Naive thymus-derived CD4-positive, alpha-beta T cell (primary cell): ENCODE measurements around the gene H19. TPM values are rescaled to one million over a fixed set of nuclear protein-coding genes. Genes with fewer than 3 reads are reported as not detected.
A peak's percentile ranks its signal among the peaks of the same experiment; 100 is the strongest.

Source experiments
- ATAC-seq: fragments of 150-1000 bp; cut with Tn5 transposase; 2 replicates; pipeline ENCODE4 v1.10.0; 2021; ENCODE audit warnings: mild to moderate bottlenecking, moderate library complexity
- CTCF ChIA-PET: fragments of 350-600 bp; sonication (Branson Sonifier 250); formaldehyde crosslinking; loops from one replicate; lab custom pipeline; 2021; ENCODE audit warnings: antibody characterized with exemption; lab: Charles Lee
- POLR2A ChIA-PET: fragments of 350-600 bp; sonication (Branson Sonifier 250); formaldehyde crosslinking; loops from one replicate; lab custom pipeline; 2021; ENCODE audit warnings: antibody characterized with exemption, inconsistent platforms; lab: Charles Lee
- DNase-seq, 9 donors: peaks; one replicate each; pipeline versions ENCODE4 v3.0.0 to v3.0.0-alpha.2; 2020 to 2022; ENCODE audit warnings: mixed read lengths in 1 of 9
- H3K27ac ChIP-seq: one replicate; pipeline ENCODE4 v1.7.0; 2013; ENCODE audit warnings: mild to moderate bottlenecking, low read depth, low read length, moderate library complexity
- H3K27me3 ChIP-seq, 2 donors: one replicate each; pipeline ENCODE4 v1.7.0; 2013; ENCODE audit warnings: low read length in 2 of 2, mild to moderate bottlenecking in 2 of 2, moderate library complexity in 2 of 2; ENCODE audit not compliant: control insufficient read depth in 2 of 2, insufficient read depth in 2 of 2
- H3K36me3 ChIP-seq, 3 experiments: 1 replicate in 2 of 3; 2 replicates in 1 of 3; pipeline ENCODE4 v1.7.0; 2013; ENCODE audit warnings: low read length in 3 of 3, mild to moderate bottlenecking in 3 of 3, moderate library complexity in 1 of 3; ENCODE audit not compliant: insufficient read depth in 3 of 3, control insufficient read depth in 2 of 3
- H3K4me1 ChIP-seq, 2 donors: one replicate each; pipeline ENCODE4 v1.7.0; 2013; ENCODE audit warnings: low read length in 2 of 2, mild to moderate bottlenecking in 2 of 2, moderate library complexity in 1 of 2; ENCODE audit not compliant: control insufficient read depth in 2 of 2, insufficient read depth in 2 of 2
- H3K4me3 ChIP-seq: 2 replicates; pipeline ENCODE4 v1.7.0; 2013; ENCODE audit warnings: mild to moderate bottlenecking, low read length
- H3K9me3 ChIP-seq, 3 experiments: 1 replicate in 2 of 3; 2 replicates in 1 of 3; pipeline ENCODE4 v1.7.0; 2013; ENCODE audit warnings: low read length in 3 of 3; ENCODE audit not compliant: control insufficient read depth in 2 of 3
- H3K27ac Mint-ChIP-seq, 9 donors: one replicate each; pipeline ENCODE4 v1.8.0; 2020 to 2022; ENCODE audit warnings: mixed read lengths in 9 of 9, mild to moderate bottlenecking in 8 of 9, moderate library complexity in 5 of 9, inconsistent platforms in 2 of 9
- H3K27me3 Mint-ChIP-seq, 5 donors: one replicate each; pipeline ENCODE4 v1.8.0; 2021 to 2022; ENCODE audit warnings: mixed read lengths in 5 of 5, mild to moderate bottlenecking in 1 of 5
- H3K36me3 Mint-ChIP-seq, 5 donors: one replicate each; pipeline ENCODE4 v1.8.0; 2020 to 2022; ENCODE audit warnings: mixed read lengths in 5 of 5, mild to moderate bottlenecking in 3 of 5, inconsistent platforms in 1 of 5
- H3K4me1 Mint-ChIP-seq, 7 donors: one replicate each; pipeline ENCODE4 v1.8.0; 2020 to 2022; ENCODE audit warnings: mixed read lengths in 7 of 7, mild to moderate bottlenecking in 3 of 7, inconsistent platforms in 1 of 7
- H3K4me3 Mint-ChIP-seq, 10 donors: one replicate each; pipeline ENCODE4 v1.8.0; 2020 to 2022; ENCODE audit warnings: mild to moderate bottlenecking in 10 of 10, mixed read lengths in 10 of 10, moderate library complexity in 6 of 10, inconsistent platforms in 2 of 10
- H3K9me3 Mint-ChIP-seq, 11 donors: one replicate each; pipeline ENCODE4 v1.8.0; 2020 to 2022; ENCODE audit warnings: mixed read lengths in 11 of 11, mild to moderate bottlenecking in 4 of 11, inconsistent platforms in 1 of 11, moderate library complexity in 1 of 11
- intact Hi-C, 2 donors: fragments of 100-400 bp; cut with micrococcal nuclease; formaldehyde crosslinking; loops; one replicate each; pipeline ENCODE4 v1.15.1; 2023
- polyA plus RNA-seq, 2 donors: library from polyadenylated mRNA; unstranded; fragments of 300-500 nt; fragmentation: Illumina TruSeq; gene quantifications; one replicate each; pipeline ENCODE4 v1.2.3, GENCODE V29; 2021
- total RNA-seq, 6 experiments: library from RNA in 5 of 6; stranded (reverse) in 5 of 6; gene quantifications; 1 replicate in 5 of 6; 2 replicates in 1 of 6; pipeline ENCODE4 v1.2.3 and lab custom pipeline; 2021 to 2026

H19 gene
- total and polyA plus RNA-seq, 7 experiments from 2014 or later, result 0.29 to 0.44 TPM; not detected in 5

DNA sequence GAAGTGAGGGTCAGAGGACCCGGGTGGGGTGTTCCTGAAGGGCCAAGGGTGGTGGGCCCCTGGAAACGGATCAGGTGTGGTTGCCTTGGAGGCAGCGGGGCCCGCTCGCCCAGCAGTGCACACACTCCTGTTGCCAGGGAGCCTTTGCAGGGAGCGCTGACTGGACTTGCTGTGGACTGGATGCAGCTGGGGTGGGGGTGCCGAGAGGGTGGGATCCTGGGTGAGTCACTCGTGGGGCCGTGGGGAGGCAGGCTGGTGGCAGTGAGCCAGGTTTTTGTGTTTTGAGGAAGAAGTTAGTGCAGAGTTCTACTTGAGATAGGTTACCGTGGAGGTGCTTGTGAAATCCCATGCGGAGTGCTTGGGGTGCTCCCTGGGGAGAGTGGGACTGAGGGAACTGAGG lies 49.3 kb downstream of the H19 start:
- peak overlapping the region in 2 of 10 donors; percentile 54 to 55 for H3K4me3 Mint-ChIP-seq

DNA sequence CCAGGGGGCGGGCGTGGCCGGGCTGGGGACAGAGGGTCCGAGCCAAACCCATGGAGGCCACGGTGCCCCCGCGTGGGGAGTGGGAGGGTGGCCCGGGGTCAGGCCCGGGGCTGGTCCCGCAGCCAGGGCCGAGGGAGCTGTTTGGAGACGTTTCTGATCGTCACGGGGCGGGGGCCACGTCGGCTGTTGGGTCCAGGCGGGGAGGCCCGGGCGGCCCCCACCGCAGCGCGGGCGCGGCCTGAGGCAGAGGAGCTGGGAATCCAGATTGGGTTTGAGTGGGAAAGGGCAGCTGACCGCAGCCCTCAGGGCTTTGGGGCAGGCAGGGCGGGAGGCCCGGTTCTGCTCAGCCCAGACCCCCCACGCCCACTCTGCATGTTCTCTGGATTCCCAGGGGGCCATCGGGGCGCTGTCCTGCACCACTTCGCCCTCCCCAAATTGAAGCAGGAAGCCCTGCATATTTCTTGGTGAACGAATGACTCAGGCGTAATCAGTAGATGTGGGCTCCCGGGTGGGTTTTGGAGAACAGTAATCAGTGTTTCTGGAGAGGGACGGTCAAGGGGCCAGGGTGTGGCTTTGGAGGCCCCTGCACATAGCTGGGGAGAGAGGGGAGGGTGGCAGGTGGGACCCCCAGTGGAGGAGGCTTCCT lies 49.9 kb downstream of the H19 start:
- POLR2A ChIA-PET, result interaction anchor here (1.0 to 1.8 kb wide), 6 partner anchors 25 to 99 kb away, joined by 4 to 6 read pairs (median 4); partner anchors contain the start of gene LSP1
- H3K27ac ChIP-seq, result no peak overlapping the region
- ATAC-seq, result peak; percentile 23
- no peaks in the 10 kb centered on the region for H3K4me1 ChIP-seq
- no peaks in the 10 kb centered on the region for H3K36me3 ChIP-seq
- H3K27me3 ChIP-seq, result no peaks in the 10 kb centered on the region
- H3K4me3 ChIP-seq, result no peak overlapping the region
- Mint-ChIP-seq H3K36me3 (no peaks in the 10 kb centered on the region), H3K27ac (no peak overlapping the region), H3K4me1 (peaks cover 0 to 2% (median 0%) of the 10 kb centered on the region in 7 donors), H3K4me3 (no peak overlapping the region), H3K27me3 (no peaks in the 10 kb centered on the region), H3K9me3 (no peaks in the 10 kb centered on the region)
- CTCF ChIA-PET, result interaction anchor here (0.7 to 1.5 kb wide), 3 partner anchors 53 to 254 kb away, joined by 3 read pairs; no protein-coding TSS in a partner anchor
- no peaks in the 10 kb centered on the region for H3K9me3 ChIP-seq
- intact Hi-C loops, result no loop called here
- DNase-seq, result no peak

More for the DNA sequence above, 49.3 kb downstream of the H19 start:
- POLR2A ChIA-PET, result interaction anchor here (1.1 to 1.8 kb wide), 3 partner anchors 59 to 96 kb away, joined by 4 to 6 read pairs (median 5); partner anchors contain the start of gene LSP1
- no peaks in the 10 kb centered on the region for H3K9me3 Mint-ChIP-seq
- no peak overlapping the region for H3K27ac Mint-ChIP-seq
- intact Hi-C loops, result no loop called here
- no peak overlapping the region for H3K4me3 ChIP-seq
- no peaks in the 10 kb centered on the region for H3K36me3 ChIP-seq
- no peaks in the 10 kb centered on the region for H3K36me3 Mint-ChIP-seq
- H3K4me1 ChIP-seq, result no peaks in the 10 kb centered on the region
- DNase-seq, result no peak
- H3K27me3 ChIP-seq, result no peaks in the 10 kb centered on the region
- no peaks in the 10 kb centered on the region for H3K4me1 Mint-ChIP-seq
- H3K27ac ChIP-seq, result no peak overlapping the region
- peak; percentile 33 for ATAC-seq
- CTCF ChIA-PET, result interaction anchor here (0.8 to 1.3 kb wide), 2 partner anchors 66 to 473 kb away, joined by 3 to 5 read pairs; no protein-coding TSS in a partner anchor
- H3K27me3 Mint-ChIP-seq, result no peaks in the 10 kb centered on the region
- H3K9me3 ChIP-seq, result no peaks in the 10 kb centered on the region

DNA sequence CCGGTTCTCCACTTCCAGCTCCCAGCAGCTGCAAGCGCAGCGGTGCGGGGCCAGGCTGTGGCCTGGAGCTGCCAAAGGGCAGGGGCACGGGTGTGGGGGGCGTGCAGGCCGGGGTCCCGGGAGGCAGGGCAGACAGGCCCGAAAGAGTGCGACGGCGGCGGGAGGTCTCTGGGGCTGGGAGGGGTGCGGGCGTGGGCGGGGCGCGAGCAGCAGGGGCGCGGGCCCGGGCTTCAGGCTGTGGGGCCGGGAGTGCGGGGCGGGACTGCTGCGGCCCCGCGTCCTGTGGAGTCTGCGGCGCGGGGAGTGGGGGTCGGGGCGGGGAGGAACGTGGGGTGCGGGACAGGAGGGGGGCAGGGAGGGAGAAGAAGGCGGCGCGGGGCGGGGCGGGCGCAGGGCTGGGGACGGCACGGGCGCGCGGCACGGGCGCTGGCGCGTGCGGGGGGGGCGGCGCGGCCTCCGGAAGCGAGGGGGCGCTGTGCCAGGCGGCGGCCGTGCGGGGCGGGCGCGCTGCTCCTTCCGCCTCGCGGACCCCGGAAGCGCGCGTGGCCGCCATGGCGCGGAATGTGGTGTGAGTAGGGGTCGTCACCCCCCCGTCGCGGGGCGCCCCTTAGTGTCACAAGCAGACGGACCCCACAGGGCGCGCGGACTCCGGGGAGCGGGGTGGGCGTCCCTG lies 50.7 kb downstream of the H19 start, which contains the start of gene MRPL23:
MRPL23 (plus strand) TSS at position 521 of the 673 bp plus-strand sequence; CDS start at position 552, 31 bp downstream.
- Histone ChIP-seq H3K4me3 (no peak within 1 kb of the TSS), H3K4me1 (no peaks in the 10 kb centered on the region), H3K36me3 (no peaks in the 10 kb centered on the region), H3K27me3 (no peaks in the 10 kb centered on the region), H3K9me3 (no peaks in the 10 kb centered on the region), H3K27ac (no peak within 1 kb of the TSS)
- Mint-ChIP-seq H3K4me1 (peaks cover 0 to 9% (median 0%) of the 10 kb centered on the region in 7 donors), H3K9me3 (no peaks in the 10 kb centered on the region), H3K36me3 (no peaks in the 10 kb centered on the region), H3K4me3 (no peak within 1 kb of the TSS), H3K27me3 (no peaks in the 10 kb centered on the region), H3K27ac (no peak within 1 kb of the TSS)
- POLR2A ChIA-PET, result interaction anchor here (0.7 to 1.8 kb wide), 5 partner anchors 25 to 99 kb away, joined by 3 to 4 read pairs (median 4); partner anchors contain the start of gene LSP1
- DNase-seq, result peak in 4 of 9 donors; percentile 47 to 61 (median 53)
- peak; percentile 94 for ATAC-seq
- CTCF ChIA-PET, result interaction anchor here (0.6 to 1.5 kb wide), 3 partner anchors 54 to 411 kb away, joined by 3 read pairs; no protein-coding TSS in a partner anchor
- intact Hi-C loops, result no loop called here

Other genes starting within 250 kb of the H19 start
- gene IFITM10, start 247.2 kb downstream of the H19 start, total RNA-seq, result 10 to 100 TPM in 1 of 5 experiments, 1 to 10 TPM in 4; 1.4 to 16.0 (median 2.1) TPM
- not detected for gene IFITM10, start 247.2 kb downstream of the H19 start, polyA plus RNA-seq
- gene CTSD, start 233.9 kb downstream of the H19 start, total RNA-seq, result 100 to 1,000 TPM; 103 to 378 (median 186) TPM
- 100 to 1,000 TPM; 183 to 218 TPM for gene CTSD, start 233.9 kb downstream of the H19 start, polyA plus RNA-seq
- gene SYT8, start 162.9 kb downstream of the H19 start, total RNA-seq, result not detected
- not detected for gene SYT8, start 162.9 kb downstream of the H19 start, polyA plus RNA-seq
- gene TNNI2, start 158.9 kb downstream of the H19 start, total RNA-seq, result 1 to 10 TPM in 1 of 5 experiments, under 1 TPM in 1, not detected in 3; 0.61 to 8.8 TPM
- gene TNNI2, start 158.9 kb downstream of the H19 start, polyA plus RNA-seq, result under 1 TPM in 1 of 2 donors, not detected in 1; 0.46 TPM
- 100 to 1,000 TPM; 248 to 578 (median 289) TPM for gene LSP1, start 144.8 kb downstream of the H19 start, total RNA-seq
- gene LSP1, start 144.8 kb downstream of the H19 start, polyA plus RNA-seq, result 100 to 1,000 TPM; 295 to 394 TPM
- under 1 TPM in 2 of 5 experiments, not detected in 3; 0.07 to 0.10 TPM for gene PRR33, start 105.9 kb downstream of the H19 start, total RNA-seq
- gene PRR33, start 105.9 kb downstream of the H19 start, polyA plus RNA-seq, result under 1 TPM in 1 of 2 donors, not detected in 1; 0.17 TPM
- 10 to 100 TPM in 4 of 5 experiments, 1 to 10 TPM in 1; 9.8 to 37.1 (median 19.7) TPM for gene TNNT3, start 78.1 kb downstream of the H19 start, total RNA-seq
- gene TNNT3, start 78.1 kb downstream of the H19 start, polyA plus RNA-seq, result under 1 TPM in 1 of 2 donors, not detected in 1; 0.31 TPM
- gene MRPL23, start 50.5 kb downstream of the H19 start, total RNA-seq, result 10 to 100 TPM; 43.8 to 54.8 (median 50.4) TPM
- 10 to 100 TPM; 11.3 to 17.0 TPM for gene MRPL23, start 50.5 kb downstream of the H19 start, polyA plus RNA-seq
- under 1 TPM in 1 of 5 experiments, not detected in 4; 0.36 TPM for gene IGF2, start 141.5 kb upstream of the H19 start, total RNA-seq
- not detected for gene IGF2, start 141.5 kb upstream of the H19 start, polyA plus RNA-seq
- not detected for gene INS, start 163.4 kb upstream of the H19 start, total RNA-seq
- not detected for gene INS, start 163.4 kb upstream of the H19 start, polyA plus RNA-seq
- gene TH, start 174.0 kb upstream of the H19 start, total RNA-seq, result not detected
- not detected for gene TH, start 174.0 kb upstream of the H19 start, polyA plus RNA-seq